Measurements from ENCODE around the gene SIRT5. TPM values are rescaled to one million over a fixed set of nuclear protein-coding genes. Genes with fewer than 3 reads are reported as not detected.

The SIRT5 gene
- total RNA-seq, 1 donor from 2014 or later: 9.1 TPM

DNA sequence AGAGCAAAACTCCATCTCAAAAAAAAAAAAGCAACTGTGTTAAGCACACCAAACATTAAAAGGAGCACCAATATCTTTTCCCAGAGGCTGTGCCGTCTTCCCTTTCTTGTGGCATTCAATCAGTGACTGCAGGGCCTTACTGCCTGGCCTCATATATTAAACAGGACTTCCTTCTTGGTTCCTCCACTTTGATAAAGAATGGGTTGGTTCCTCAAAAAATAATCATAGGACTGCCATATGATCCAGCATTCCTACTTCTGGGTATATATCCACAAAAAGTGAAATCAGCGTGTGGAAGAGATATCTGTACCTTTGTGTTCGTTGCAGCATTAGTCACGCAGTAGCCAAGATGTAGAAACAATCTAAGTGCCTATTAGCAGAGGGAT, 46.7 kb upstream of the SIRT5 start:
- H3K36me3 Mint-ChIP-seq (ENCODE audit: unreplicated experiment): no peaks in the 10 kb centered on the region
- H3K27me3 Mint-ChIP-seq (ENCODE audit: unreplicated experiment): no peaks in the 10 kb centered on the region
- H3K4me1 Mint-ChIP-seq (ENCODE audit: unreplicated experiment): peaks cover 2% of the 10 kb centered on the region
- no peak overlapping the region for H3K27ac Mint-ChIP-seq (ENCODE audit: unreplicated experiment)
- H3K4me3 Mint-ChIP-seq (ENCODE audit: unreplicated experiment): no peak overlapping the region
- no peak for DNase-seq (ENCODE audit: extremely low spot score, unreplicated experiment)
- TF ChIP-seq, protein P1, sequence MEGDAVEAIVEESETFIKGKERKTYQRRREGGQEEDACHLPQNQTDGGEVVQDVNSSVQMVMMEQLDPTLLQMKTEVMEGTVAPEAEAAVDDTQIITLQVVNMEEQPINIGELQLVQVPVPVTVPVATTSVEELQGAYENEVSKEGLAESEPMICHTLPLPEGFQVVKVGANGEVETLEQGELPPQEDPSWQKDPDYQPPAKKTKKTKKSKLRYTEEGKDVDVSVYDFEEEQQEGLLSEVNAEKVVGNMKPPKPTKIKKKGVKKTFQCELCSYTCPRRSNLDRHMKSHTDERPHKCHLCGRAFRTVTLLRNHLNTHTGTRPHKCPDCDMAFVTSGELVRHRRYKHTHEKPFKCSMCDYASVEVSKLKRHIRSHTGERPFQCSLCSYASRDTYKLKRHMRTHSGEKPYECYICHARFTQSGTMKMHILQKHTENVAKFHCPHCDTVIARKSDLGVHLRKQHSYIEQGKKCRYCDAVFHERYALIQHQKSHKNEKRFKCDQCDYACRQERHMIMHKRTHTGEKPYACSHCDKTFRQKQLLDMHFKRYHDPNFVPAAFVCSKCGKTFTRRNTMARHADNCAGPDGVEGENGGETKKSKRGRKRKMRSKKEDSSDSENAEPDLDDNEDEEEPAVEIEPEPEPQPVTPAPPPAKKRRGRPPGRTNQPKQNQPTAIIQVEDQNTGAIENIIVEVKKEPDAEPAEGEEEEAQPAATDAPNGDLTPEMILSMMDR (IDR thresholded peaks at IDR 0.05): no peak
- H3K9me3 Mint-ChIP-seq (ENCODE audit: unreplicated experiment): no peaks in the 10 kb centered on the region

DNA sequence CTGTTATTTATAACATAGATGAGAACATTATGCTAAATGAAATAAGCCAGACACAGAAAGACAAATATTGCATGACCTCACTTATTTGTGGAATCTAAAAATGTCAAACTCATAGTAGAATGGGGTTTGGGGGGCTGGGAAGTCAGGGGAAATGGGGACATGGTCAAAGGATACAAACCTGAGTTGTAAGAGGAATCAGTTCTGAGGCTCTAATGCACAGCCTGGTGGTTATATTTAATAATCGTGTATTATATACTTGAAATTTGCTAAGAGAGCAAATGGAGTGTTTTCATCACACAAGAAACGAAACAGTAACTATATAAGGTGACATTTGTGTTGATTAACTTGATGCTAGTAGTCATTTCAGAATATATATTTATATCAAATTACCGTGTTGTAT, 46.2 kb upstream of the SIRT5 start:
- TF ChIP-seq, protein P1 (IDR thresholded peaks at IDR 0.05): no peak
- no peak overlapping the region for H3K4me3 Mint-ChIP-seq (ENCODE audit: unreplicated experiment)
- H3K4me1 Mint-ChIP-seq (ENCODE audit: unreplicated experiment): no peaks in the 10 kb centered on the region

DNA sequence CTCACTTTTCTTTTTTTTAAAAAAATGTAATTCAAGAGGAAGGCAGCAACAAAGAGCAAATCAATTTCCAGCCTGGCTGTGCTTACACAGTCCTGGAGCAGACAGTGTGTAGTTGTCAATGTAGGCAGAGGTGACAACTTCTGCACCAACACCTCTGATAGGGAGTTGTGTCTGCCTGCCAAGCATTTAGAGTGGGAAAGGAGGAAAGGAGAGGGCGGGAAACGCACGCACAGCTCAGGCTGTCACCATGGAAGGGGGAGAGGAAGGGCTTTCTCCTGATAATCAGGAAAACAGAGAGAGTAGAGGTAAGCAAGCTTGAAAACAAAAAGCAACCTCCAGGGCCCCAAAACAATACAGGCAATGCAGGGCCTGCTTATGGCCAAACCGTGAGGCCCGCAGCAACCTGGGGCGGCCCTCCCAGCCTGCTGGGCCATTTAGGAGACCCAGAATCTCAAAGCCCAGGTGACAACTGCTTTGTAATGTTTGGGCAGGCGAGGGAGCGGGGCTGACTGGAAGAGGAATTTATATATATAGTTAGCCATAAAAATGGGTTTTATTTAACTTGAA, 45.5 kb upstream of the SIRT5 start:
- no peak overlapping the region for H3K27ac Mint-ChIP-seq (ENCODE audit: unreplicated experiment)

More for the DNA sequence above, 46.2 kb upstream of the SIRT5 start:
- DNase-seq (ENCODE audit: extremely low spot score, unreplicated experiment): no peak
- Mint-ChIP-seq H3K36me3 (ENCODE audit: unreplicated experiment) (no peaks in the 10 kb centered on the region), H3K27ac (ENCODE audit: unreplicated experiment) (no peak overlapping the region), H3K9me3 (ENCODE audit: unreplicated experiment) (no peaks in the 10 kb centered on the region), H3K27me3 (ENCODE audit: unreplicated experiment) (no peaks in the 10 kb centered on the region)

DNA sequence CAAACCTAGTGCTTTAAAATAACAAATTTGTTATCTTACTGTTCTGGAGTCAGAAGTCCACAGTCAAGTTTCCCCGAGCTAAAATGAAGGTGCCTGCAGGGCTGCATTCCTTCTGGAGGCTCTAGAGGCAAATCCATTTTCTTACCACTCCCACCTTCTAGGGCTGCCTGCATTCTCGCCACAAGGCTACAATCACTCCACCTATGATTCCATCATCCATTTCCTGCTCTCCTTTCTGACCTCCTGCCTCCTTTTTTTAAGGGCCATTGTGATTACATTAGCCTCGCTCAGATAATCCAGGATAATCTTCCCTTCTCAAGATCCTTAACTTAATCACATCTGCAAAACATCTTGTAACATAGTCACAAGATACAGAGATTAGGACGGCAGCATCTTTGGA, 42.4 kb upstream of the SIRT5 start:
- no peak for DNase-seq (ENCODE audit: extremely low spot score, unreplicated experiment)
- no peak overlapping the region for H3K27ac Mint-ChIP-seq (ENCODE audit: unreplicated experiment)

More for the DNA sequence above, 45.5 kb upstream of the SIRT5 start:
- Mint-ChIP-seq H3K27me3 (ENCODE audit: unreplicated experiment) (no peaks in the 10 kb centered on the region), H3K36me3 (ENCODE audit: unreplicated experiment) (no peaks in the 10 kb centered on the region), H3K4me3 (ENCODE audit: unreplicated experiment) (no peak overlapping the region), H3K9me3 (ENCODE audit: unreplicated experiment) (no peaks in the 10 kb centered on the region), H3K4me1 (ENCODE audit: unreplicated experiment) (no peaks in the 10 kb centered on the region)
- TF ChIP-seq, protein P1 (IDR thresholded peaks at IDR 0.05): no peak
- no peak for DNase-seq (ENCODE audit: extremely low spot score, unreplicated experiment)

DNA sequence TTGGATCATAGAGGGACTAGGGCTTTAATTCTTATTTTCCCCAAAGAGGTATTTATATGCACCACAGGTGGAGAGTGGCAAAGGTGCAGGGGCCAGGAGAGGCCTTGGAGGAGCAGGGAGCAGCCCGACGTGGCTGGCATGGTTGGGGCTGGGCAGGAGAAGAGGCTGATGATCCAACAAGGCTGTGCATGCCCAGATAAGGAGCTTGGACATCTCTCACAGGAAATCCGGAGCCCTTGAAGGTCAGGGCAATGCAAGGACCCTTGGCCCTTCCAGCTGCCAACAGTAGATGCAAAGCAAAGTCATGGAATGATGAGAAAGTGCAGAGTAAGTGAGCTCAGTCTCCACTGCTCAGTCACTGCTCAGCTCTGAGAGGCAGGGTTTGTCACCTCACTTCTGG, 39.9 kb upstream of the SIRT5 start:
- Mint-ChIP-seq H3K27me3 (ENCODE audit: unreplicated experiment) (peaks cover 7% of the 10 kb centered on the region), H3K4me3 (ENCODE audit: unreplicated experiment) (no peak overlapping the region), H3K27ac (ENCODE audit: unreplicated experiment) (no peak overlapping the region), H3K36me3 (ENCODE audit: unreplicated experiment) (no peaks in the 10 kb centered on the region), H3K9me3 (ENCODE audit: unreplicated experiment) (no peaks in the 10 kb centered on the region), H3K4me1 (ENCODE audit: unreplicated experiment) (no peaks in the 10 kb centered on the region)
- TF ChIP-seq, protein P1 (IDR thresholded peaks at IDR 0.05): no peak
- DNase-seq (ENCODE audit: extremely low spot score, unreplicated experiment): no peak

More for the DNA sequence above, 42.4 kb upstream of the SIRT5 start:
- no peaks in the 10 kb centered on the region for H3K9me3 Mint-ChIP-seq (ENCODE audit: unreplicated experiment)
- H3K4me1 Mint-ChIP-seq (ENCODE audit: unreplicated experiment): no peaks in the 10 kb centered on the region
- H3K36me3 Mint-ChIP-seq (ENCODE audit: unreplicated experiment): no peaks in the 10 kb centered on the region
- H3K4me3 Mint-ChIP-seq (ENCODE audit: unreplicated experiment): no peak overlapping the region
- no peaks in the 10 kb centered on the region for H3K27me3 Mint-ChIP-seq (ENCODE audit: unreplicated experiment)
- TF ChIP-seq, protein P1 (IDR thresholded peaks at IDR 0.05): no peak
